GM23338 (cell line): Measurements from ENCODE around the gene LRMDA. TPM values are rescaled to one million over a fixed set of nuclear protein-coding genes. Genes with fewer than 3 reads are reported as not detected.

Source experiments
- ATAC-seq: fragments of 200-7000 bp; cut with Tn5 transposase; 3 replicates; pipeline ENCODE4 v1.9.1; 2020
- DNase-seq: peaks from one replicate; pipeline ENCODE4 v3.0.0-alpha.2; 2015; ENCODE audit warnings: low spot score
- H2AFZ ChIP-seq: fragments of 200-600 bp; sonication (generic); 2 replicates; pipeline ENCODE4 v1.8.0; 2016; ENCODE audit warnings: antibody characterized with exemption, mild to moderate bottlenecking, moderate library complexity
- H3F3A ChIP-seq: fragments of 200-600 bp; sonication (generic); replicated peaks from 2 replicates; pipeline ENCODE4 v1.8.0; 2017; ENCODE audit warnings: antibody characterized with exemption, mixed run types, low read depth
- H3K27ac ChIP-seq: fragments of 200-600 bp; sonication (generic); 2 replicates; pipeline ENCODE4 v1.6.1; 2016; ENCODE audit warnings: low read depth
- H3K27me3 ChIP-seq: fragments of 200-600 bp; sonication (generic); 2 replicates; pipeline ENCODE4 v1.8.0; 2016; ENCODE audit warnings: mild to moderate bottlenecking, mixed run types, moderate library complexity; ENCODE audit not compliant: insufficient read depth
- H3K36me3 ChIP-seq: fragments of 200-600 bp; sonication (generic); 2 replicates; pipeline ENCODE4 v1.8.0; 2016; ENCODE audit warnings: mild to moderate bottlenecking; ENCODE audit not compliant: insufficient read depth
- H3K4me1 ChIP-seq: fragments of 200-600 bp; sonication (generic); 2 replicates; pipeline ENCODE4 v1.8.0; 2016; ENCODE audit warnings: mild to moderate bottlenecking, moderate library complexity; ENCODE audit not compliant: insufficient read depth
- H3K4me2 ChIP-seq: fragments of 200-600 bp; sonication (generic); 2 replicates; pipeline ENCODE4 v1.7.1; 2017; ENCODE audit warnings: mixed run types
- H3K4me3 ChIP-seq: fragments of 200-600 bp; sonication (generic); 2 replicates; pipeline ENCODE4 v1.6.1; 2016; ENCODE audit warnings: mixed run types
- H3K79me2 ChIP-seq: fragments of 200-600 bp; sonication (generic); replicated peaks from 2 replicates; pipeline ENCODE4 v1.8.0; 2017; ENCODE audit warnings: mild to moderate bottlenecking; ENCODE audit not compliant: insufficient read depth
- H3K9me2 ChIP-seq: fragments of 200-600 bp; sonication (generic); 2 replicates; pipeline ENCODE4 v1.8.0; 2017; ENCODE audit not compliant: insufficient read depth
- H4K20me1 ChIP-seq: fragments of 200-600 bp; sonication (generic); replicated peaks from 2 replicates; pipeline ENCODE4 v1.8.0; 2017; ENCODE audit warnings: mild to moderate bottlenecking; ENCODE audit not compliant: insufficient read depth
- H3K27ac Mint-ChIP-seq: 2 replicates; pipeline ENCODE4 v1.8.0; 2020; ENCODE audit warnings: inconsistent platforms, mild to moderate bottlenecking, moderate library complexity, mixed read lengths
- H3K27me3 Mint-ChIP-seq: 3 replicates; pipeline ENCODE4 v1.8.0; 2022; ENCODE audit warnings: low read depth, mild to moderate bottlenecking, moderate library complexity, mixed read lengths, inconsistent platforms; ENCODE audit not compliant: insufficient read depth, poor library complexity
- H3K36me3 Mint-ChIP-seq: 3 replicates; pipeline ENCODE4 v1.8.0; 2021; ENCODE audit warnings: low read depth, mild to moderate bottlenecking, inconsistent platforms, moderate library complexity, mixed read lengths
- H3K4me1 Mint-ChIP-seq: 3 replicates; pipeline ENCODE4 v1.8.0; 2020; ENCODE audit warnings: mild to moderate bottlenecking, inconsistent platforms, mixed read lengths
- H3K4me3 Mint-ChIP-seq: 3 replicates; pipeline ENCODE4 v1.8.0; 2021; ENCODE audit warnings: moderate library complexity, mild to moderate bottlenecking, inconsistent platforms, mixed read lengths
- H3K9me3 Mint-ChIP-seq: 3 replicates; pipeline ENCODE4 v1.8.0; 2020; ENCODE audit warnings: moderate library complexity, mild to moderate bottlenecking, inconsistent platforms, mixed read lengths
- CREB1 ChIP-seq: fragments of 250-450 bp; sonication (Bioruptor Pico); IDR thresholded peaks from 2 replicates; pipeline ENCODE4 v1.5.0; 2020; ENCODE audit warnings: low read depth, mild to moderate bottlenecking, moderate library complexity
- CTCF ChIP-seq, 2 experiments: fragments of 200-600 bp in 1 of 2; sonication (generic) in 1 of 2; conservative IDR thresholded peaks; 2 replicates each; pipeline versions ENCODE4 v1.5.1 to v1.6.1; 2016 to 2017; ENCODE audit warnings: antibody characterized with exemption in 2 of 2, low read depth in 2 of 2, mild to moderate bottlenecking in 2 of 2, moderate library complexity in 1 of 2
- ETS1 ChIP-seq: IDR thresholded peaks from 2 replicates; pipeline ENCODE4 v1.6.1; 2016; ENCODE audit warnings: antibody characterized with exemption
- EZH2phosphoT487 ChIP-seq: fragments of 200-600 bp; sonication (generic); IDR thresholded peaks from one replicate; pipeline ENCODE4 v1.8.1; 2018; ENCODE audit warnings: antibody characterized with exemption; ENCODE audit not compliant: unreplicated experiment
- JUNB ChIP-seq: IDR thresholded peaks from one replicate; pipeline ENCODE4 v1.6.1; 2016; ENCODE audit warnings: antibody characterized with exemption; ENCODE audit not compliant: unreplicated experiment
- NANOG ChIP-seq: IDR thresholded peaks from 2 replicates; pipeline ENCODE4 v1.6.1; 2016; ENCODE audit warnings: antibody characterized with exemption, borderline replicate concordance
- POLR2AphosphoS5 ChIP-seq: IDR thresholded peaks from 2 replicates; pipeline ENCODE4 v1.6.1; 2016; ENCODE audit warnings: antibody characterized with exemption, low read depth
- REST ChIP-seq: IDR thresholded peaks from one replicate; pipeline ENCODE4 v1.6.1; 2018; ENCODE audit warnings: antibody characterized with exemption; ENCODE audit not compliant: unreplicated experiment
- STAT1 ChIP-seq: IDR thresholded peaks from one replicate; pipeline ENCODE4 v1.6.1; 2016; ENCODE audit warnings: antibody characterized with exemption; ENCODE audit not compliant: unreplicated experiment
- ZNF331 ChIP-seq: fragments of 250-450 bp; sonication (Bioruptor Pico); IDR thresholded peaks from 2 replicates; pipeline ENCODE4 v1.5.0; 2020; ENCODE audit warnings: low read depth, mild to moderate bottlenecking, moderate library complexity
- ZNF462 ChIP-seq: fragments of 250-450 bp; sonication (Bioruptor Pico); IDR thresholded peaks from 2 replicates; pipeline ENCODE4 v1.5.0; 2020; ENCODE audit warnings: mild to moderate bottlenecking, moderate library complexity
- polyA plus RNA-seq: library from polyadenylated mRNA; unstranded; fragments of >200 nt; fragmentation: Nextera tagmentation; extraction: Ambion mirVana; gene quantifications from 2 replicates; pipeline ENCODE4 v1.2.1, GENCODE V29; 2016
- total RNA-seq: library from RNA; depleted of rRNA; stranded (reverse); fragments of >200 nt; shearing (Covaris generic); gene quantifications from 2 replicates; pipeline ENCODE4 v1.2.3, GENCODE V29; 2014

The LRMDA gene
- total and polyA plus RNA-seq, 2 experiments from 2014 or later = 0.90 to 1.8 TPM

GRCh38 chr10:75762431-75762802, 331.0 kb downstream of the LRMDA start (continued):
- TF ChIP-seq ETS1 (no peak), REST (no peak), STAT1 (no peak), POLR2AphosphoS5 (no peak), EZH2phosphoT487 (no peak), CREB1 (CRISPR knock-in tag) (no peak), JUNB (no peak)

GRCh38 chr10:75763652-75764051, 332.2 kb downstream of the LRMDA start:
- Mint-ChIP-seq H3K27me3 (no peaks in the 10 kb centered on the region), H3K36me3 (no peaks in the 10 kb centered on the region), H3K4me1 (peaks cover 14% of the 10 kb centered on the region; the same call in 2 of the 3 replicates), H3K4me3 (no peak overlapping the region), H3K27ac (no peak overlapping the region), H3K9me3 (no peaks in the 10 kb centered on the region)
- Histone ChIP-seq H4K20me1 (no peaks in the 10 kb centered on the region), H3F3A (no peaks in the 10 kb centered on the region), H3K79me2 (no peaks in the 10 kb centered on the region), H3K4me3 (no peak overlapping the region), H2AFZ (no peak overlapping the region; the same call in 1 of the 2 replicates), H3K27ac (no peak overlapping the region), H3K9me2 (no peaks in the 10 kb centered on the region), H3K36me3 (no peaks in the 10 kb centered on the region; the same call in 1 of the 2 replicates), H3K4me2 (no peak overlapping the region), H3K27me3 (no peaks in the 10 kb centered on the region), H3K4me1 (0 out of 2 replicates have a peak, but pooled peaks cover 5% of the 10 kb centered on the region)
- ATAC-seq (no peak), DNase-seq (no peak)
- TF ChIP-seq JUNB (no peak), ZNF331 (CRISPR knock-in tag) (no peak), ZNF462 (no peak), CTCF (conservative IDR thresholded peaks at IDR 0.05; ENCODE audit: low read depth in 2 of 2) (no peak), EZH2phosphoT487 (no peak), NANOG (no peak)
